HFF-Myc (cell line): ENCODE results near the gene KCTD15.

Source experiments
- DNase-seq: peaks from one replicate; pipeline ENCODE4 v3.0.0-alpha.2; 2011; ENCODE audit warnings: low read depth; ENCODE audit errors: extremely low read depth
- H3K4me3 ChIP-seq: replicated peaks from 2 replicates; pipeline ENCODE4 v1.5.1; 2011; ENCODE audit warnings: low read depth, mild to moderate bottlenecking, control low read depth, low read length
- CTCF ChIP-seq: IDR thresholded peaks from 2 replicates; pipeline ENCODE4 v1.5.1; 2012; ENCODE audit warnings: mild to moderate bottlenecking, low read depth, low read length, control low read depth; ENCODE audit errors: missing control alignments

Gene KCTD15

GRCh38 chr19:33826521-33826920 is 29.9 kb downstream of the KCTD15 start:
- DNase-seq: no peak
- no peak for TF ChIP-seq CTCF
- H3K4me3 ChIP-seq: no peak overlapping the region

GRCh38 chr19:33828266-33829075 is 31.8 kb downstream of the KCTD15 start:
- no peak for DNase-seq
- TF ChIP-seq CTCF: no peak
- H3K4me3 ChIP-seq: no peak overlapping the region

GRCh38 chr19:33830264-33830663 is 33.6 kb downstream of the KCTD15 start:
- no peak for DNase-seq

GRCh38 chr19:33831825-33832224 is 35.2 kb downstream of the KCTD15 start:
- DNase-seq: no peak
- no peak for TF ChIP-seq CTCF
- no peak overlapping the region for H3K4me3 ChIP-seq

More at GRCh38 chr19:33830264-33830663, 33.6 kb downstream of the KCTD15 start:
- no peak overlapping the region for H3K4me3 ChIP-seq
- TF ChIP-seq CTCF: no peak

GRCh38 chr19:33832633-33833032 is 36.0 kb downstream of the KCTD15 start:
- no peak overlapping the region for H3K4me3 ChIP-seq
- no peak for TF ChIP-seq CTCF
- DNase-seq: no peak

- DNase-seq: no peak
- no peak for TF ChIP-seq CTCF
- H3K4me3 ChIP-seq: no peak overlapping the region
These were observed 43.7 kb downstream of the KCTD15 start for GRCh38 chr19:33840382-33840781.

GRCh38 chr19:33840783-33841182 is 44.1 kb downstream of the KCTD15 start:
- no peak overlapping the region for H3K4me3 ChIP-seq
- DNase-seq: no peak
- no peak for TF ChIP-seq CTCF
